C4-2B (cell line): ENCODE data around the gene NIPA2.
"Not testable (repeated sequence)": the region's sequence is repeated elsewhere in the genome, so short reads cannot be mapped to it uniquely, and the experiment has no call there.

ENCODE experiments used
- H3K27ac ChIP-seq: fragments of 450-650 bp; 2 replicates; pipeline ENCODE4 v1.5.1; 2017
- CTCF ChIP-seq: fragments of 450-650 bp; conservative IDR thresholded peaks from 2 replicates; pipeline ENCODE4 v1.5.1; 2017; ENCODE audit warnings: mild to moderate bottlenecking
- ZFX ChIP-seq: fragments of 450-650 bp; IDR thresholded peaks from 2 replicates; pipeline ENCODE4 v1.6.1; 2017

Gene NIPA2

GRCh38 chr15:22806156-22806555 is 32.3 kb upstream of the NIPA2 start:
- TF ChIP-seq ZFX = no peak
- TF ChIP-seq CTCF = no peak
- no peak overlapping the region for H3K27ac ChIP-seq

GRCh38 chr15:22806664-22807063 is 31.8 kb upstream of the NIPA2 start:
- no peak for TF ChIP-seq CTCF
- no peak for TF ChIP-seq ZFX

GRCh38 chr15:22807831-22808230 is 30.6 kb upstream of the NIPA2 start:
- H3K27ac ChIP-seq = not testable (repeated sequence)

More at GRCh38 chr15:22806664-22807063, 31.8 kb upstream of the NIPA2 start:
- H3K27ac ChIP-seq = no peak overlapping the region

GRCh38 chr15:22808240-22808639 is 30.2 kb upstream of the NIPA2 start:
- no peak for TF ChIP-seq CTCF
- TF ChIP-seq ZFX = no peak
- H3K27ac ChIP-seq = no peak overlapping the region

GRCh38 chr15:22808761-22809280 is 29.6 kb upstream of the NIPA2 start:
- H3K27ac ChIP-seq = no peak overlapping the region
- TF ChIP-seq CTCF (no peak), ZFX (no peak)

- TF ChIP-seq CTCF (no peak), ZFX (no peak)
- no peak overlapping the region for H3K27ac ChIP-seq
Observed at GRCh38 chr15:22810033-22810852, 28.2 kb upstream of the NIPA2 start.

- no peak overlapping the region for H3K27ac ChIP-seq
- TF ChIP-seq CTCF = no peak
- TF ChIP-seq ZFX = no peak
Observed at GRCh38 chr15:22810853-22811338, 27.6 kb upstream of the NIPA2 start.

GRCh38 chr15:22811640-22812039 is 26.8 kb upstream of the NIPA2 start:
- TF ChIP-seq ZFX = no peak
- no peak; the same call in 1 of the 2 replicates for TF ChIP-seq CTCF
- H3K27ac ChIP-seq = no peak overlapping the region
